ENCODE data around the gene DNAJC5G.

Gene DNAJC5G

DNA sequence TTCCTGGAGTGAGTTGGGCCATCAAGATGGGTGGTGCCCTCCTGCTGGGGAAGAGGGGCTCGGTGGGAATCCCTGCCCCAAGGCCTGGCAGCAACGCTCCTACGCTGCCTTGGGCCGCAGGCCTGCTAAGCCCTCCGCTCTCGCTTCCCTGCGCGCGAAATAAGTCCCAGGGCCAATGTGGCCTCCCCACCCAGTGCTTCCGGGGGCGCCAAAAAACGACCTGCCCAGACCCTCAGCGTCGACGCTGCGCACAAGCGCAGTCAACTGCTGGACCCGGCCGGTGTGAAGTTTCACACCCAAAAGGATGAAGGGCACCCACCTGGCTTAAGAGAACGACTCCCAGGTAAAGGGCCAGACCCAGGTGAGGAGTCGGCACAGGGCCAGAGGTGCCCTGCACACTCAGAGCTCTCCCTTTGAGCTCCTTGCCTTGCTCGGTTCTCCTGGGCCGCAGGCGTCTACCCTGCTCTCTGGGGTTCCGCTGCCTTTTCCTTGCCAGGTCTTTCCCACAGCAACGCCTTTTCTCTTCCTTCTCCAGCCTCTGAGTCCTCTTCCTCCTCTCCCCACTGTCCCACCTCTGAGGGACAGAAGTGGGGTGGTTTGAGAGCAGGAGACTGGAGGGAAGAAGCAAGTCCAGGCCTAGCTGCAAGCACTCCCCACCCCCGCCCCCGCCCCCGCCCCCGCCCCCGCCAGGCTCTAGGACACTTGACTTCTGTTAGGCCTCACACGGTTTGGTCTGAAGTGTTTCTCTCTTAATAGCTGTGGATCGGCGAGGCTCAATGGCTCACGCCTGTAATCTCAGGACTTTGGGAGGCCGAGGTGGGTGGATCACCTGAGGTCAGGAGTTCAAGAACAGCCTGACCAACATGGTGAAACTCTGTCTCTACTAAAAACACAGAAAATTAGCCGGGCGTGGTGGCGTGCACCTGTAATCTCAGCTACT is at the start of gene DNAJC5G:
TSS of gene DNAJC5G (plus strand) at position 223 of the 940 bp plus-strand sequence. CDS start 1,296 bp downstream, outside the sequence.
- DNase-seq (ENCODE audit: low read depth in 3 of 3), result no peak

- no peak for DNase-seq (ENCODE audit: low read depth in 3 of 3)
Measured at GRCh38 chr2:27225526-27225925, 49.7 kb upstream of the DNAJC5G start.

DNA sequence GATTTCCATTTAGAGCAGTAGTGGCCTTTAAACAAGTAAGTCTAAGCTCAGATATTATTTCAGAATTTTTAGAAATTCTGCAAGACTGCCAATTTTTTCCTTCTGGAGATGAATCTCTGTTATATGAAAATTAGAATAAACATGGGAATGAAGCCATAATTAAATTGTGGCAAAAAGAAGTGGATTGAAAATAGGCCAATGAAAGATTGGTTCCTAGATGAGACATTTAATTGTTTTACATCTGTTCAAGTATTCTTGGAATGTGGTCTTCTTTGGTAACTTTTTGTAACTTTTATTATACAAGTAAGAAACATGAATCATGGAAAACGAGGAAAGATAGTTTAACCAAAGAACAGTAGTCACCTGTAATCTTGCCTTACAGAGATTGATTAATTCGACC is 47.7 kb upstream of the DNAJC5G start:
- DNase-seq (ENCODE audit: low read depth in 3 of 3), result no peak

- DNase-seq (ENCODE audit: low read depth in 3 of 3), result no peak
Measured at GRCh38 chr2:27231921-27232320, 43.3 kb upstream of the DNAJC5G start.

DNA sequence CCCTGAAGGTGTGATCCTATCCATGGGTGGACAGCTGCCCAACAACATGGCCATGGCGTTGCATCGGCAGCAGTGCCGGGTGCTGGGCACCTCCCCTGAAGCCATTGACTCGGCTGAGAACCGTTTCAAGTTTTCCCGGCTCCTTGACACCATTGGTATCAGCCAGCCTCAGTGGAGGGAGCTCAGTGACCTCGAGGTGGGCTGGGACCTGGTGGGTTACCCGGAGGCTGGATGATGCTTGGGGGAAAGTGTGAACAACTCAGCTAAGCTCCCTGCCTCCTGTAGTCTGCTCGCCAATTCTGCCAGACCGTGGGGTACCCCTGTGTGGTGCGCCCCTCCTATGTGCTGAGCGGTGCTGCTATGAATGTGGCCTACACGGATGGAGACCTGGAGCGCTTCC is 41.9 kb upstream of the DNAJC5G start:
- DNase-seq (ENCODE audit: low read depth in 3 of 3), result no peak

DNA sequence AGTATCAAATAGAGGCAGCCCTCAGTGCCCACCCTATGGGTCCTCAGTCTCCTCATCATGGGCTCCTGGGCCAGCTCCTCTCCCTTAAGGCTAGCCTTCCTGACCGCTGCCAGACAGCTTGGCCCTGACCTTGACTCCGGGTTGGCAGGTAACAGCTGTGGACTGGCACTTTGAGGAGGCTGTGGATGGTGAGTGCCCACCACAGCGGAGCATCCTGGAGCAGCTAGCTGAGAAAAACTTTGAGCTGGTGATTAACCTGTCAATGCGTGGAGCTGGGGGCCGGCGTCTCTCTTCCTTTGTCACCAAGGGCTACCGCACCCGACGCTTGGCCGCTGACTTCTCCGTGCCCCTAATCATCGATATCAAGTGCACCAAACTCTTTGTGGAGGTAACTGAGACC is 39.1 kb upstream of the DNAJC5G start:
- no peak for DNase-seq (ENCODE audit: low read depth in 3 of 3)

GRCh38 chr2:27236626-27237025 is 38.6 kb upstream of the DNAJC5G start:
- DNase-seq (ENCODE audit: low read depth in 3 of 3), result no peak

DNA sequence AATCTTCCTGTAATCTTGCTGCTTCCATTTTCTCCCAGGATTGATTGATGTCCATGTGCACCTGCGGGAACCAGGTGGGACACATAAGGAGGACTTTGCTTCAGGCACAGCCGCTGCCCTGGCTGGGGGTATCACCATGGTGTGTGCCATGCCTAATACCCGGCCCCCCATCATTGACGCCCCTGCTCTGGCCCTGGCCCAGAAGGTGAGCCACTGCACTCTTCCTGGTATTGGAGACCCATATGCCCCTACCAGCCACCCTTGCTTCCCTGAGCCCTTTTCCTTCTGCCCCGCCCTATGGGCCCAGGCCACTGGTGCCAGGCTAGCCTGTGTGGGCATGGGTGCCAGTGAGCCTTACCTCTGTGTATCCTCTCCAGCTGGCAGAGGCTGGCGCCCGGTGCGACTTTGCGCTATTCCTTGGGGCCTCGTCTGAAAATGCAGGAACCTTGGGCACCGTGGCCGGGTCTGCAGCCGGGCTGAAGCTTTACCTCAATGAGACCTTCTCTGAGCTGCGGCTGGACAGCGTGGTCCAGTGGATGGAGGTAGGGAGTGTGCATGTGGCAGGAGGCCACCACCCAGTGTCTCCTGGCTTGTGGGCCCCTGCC is 37.8 kb upstream of the DNAJC5G start:
- DNase-seq (ENCODE audit: low read depth in 3 of 3), result no peak

DNA sequence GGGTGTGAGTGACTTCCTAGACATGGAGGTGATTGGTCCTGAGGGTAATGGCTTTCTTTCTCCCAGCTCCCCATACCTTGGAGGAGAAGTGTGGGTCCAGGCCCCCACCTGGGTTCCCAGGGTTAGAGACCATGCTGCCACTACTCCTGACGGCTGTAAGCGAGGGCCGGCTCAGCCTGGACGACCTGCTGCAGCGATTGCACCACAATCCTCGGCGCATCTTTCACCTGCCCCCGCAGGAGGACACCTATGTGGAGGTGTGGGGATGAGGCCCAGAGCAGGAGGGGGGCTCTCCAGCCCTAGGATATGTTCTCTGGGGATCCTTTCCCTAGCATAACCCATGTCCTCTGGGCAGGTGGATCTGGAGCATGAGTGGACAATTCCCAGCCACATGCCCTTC is 36.3 kb upstream of the DNAJC5G start:
- DNase-seq (ENCODE audit: low read depth in 3 of 3), result no peak

- DNase-seq (ENCODE audit: low read depth in 3 of 3), result no peak
Measured at GRCh38 chr2:27240406-27240805, 34.8 kb upstream of the DNAJC5G start.

DNA sequence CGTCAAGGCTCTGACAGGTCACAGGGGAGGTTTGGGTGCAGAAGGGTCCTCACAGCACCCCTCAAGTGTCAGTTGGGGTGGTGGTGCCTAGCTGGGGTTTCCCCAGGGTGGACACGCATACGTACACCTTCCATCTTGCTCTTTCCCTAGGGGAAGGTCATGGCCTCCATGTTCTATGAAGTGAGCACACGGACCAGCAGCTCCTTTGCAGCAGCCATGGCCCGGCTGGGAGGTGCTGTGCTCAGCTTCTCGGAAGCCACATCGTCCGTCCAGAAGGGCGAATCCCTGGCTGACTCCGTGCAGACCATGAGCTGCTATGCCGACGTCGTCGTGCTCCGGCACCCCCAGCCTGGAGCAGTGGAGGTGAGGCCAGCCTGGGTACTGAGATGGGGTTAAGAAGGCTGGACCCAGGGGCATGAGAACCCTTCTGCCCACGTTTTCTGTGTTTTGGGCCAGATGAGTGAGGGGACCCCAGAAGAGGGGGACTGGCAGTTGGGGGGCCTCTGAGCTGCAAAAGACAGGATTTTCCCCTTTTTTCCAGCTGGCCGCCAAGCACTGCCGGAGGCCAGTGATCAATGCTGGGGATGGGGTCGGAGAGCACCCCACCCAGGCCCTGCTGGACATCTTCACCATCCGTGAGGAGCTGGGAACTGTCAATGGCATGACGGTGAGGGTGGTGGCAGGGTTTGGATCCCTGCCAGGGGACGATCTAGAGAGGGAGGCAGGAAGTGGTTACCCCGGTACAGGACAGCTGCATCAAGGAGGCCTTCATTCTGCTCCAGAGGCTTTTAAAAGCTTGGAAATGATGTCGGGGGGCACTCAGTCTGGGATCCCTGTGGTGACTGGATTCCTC is 33.2 kb upstream of the DNAJC5G start:
- no peak for DNase-seq (ENCODE audit: low read depth in 3 of 3)

DNA sequence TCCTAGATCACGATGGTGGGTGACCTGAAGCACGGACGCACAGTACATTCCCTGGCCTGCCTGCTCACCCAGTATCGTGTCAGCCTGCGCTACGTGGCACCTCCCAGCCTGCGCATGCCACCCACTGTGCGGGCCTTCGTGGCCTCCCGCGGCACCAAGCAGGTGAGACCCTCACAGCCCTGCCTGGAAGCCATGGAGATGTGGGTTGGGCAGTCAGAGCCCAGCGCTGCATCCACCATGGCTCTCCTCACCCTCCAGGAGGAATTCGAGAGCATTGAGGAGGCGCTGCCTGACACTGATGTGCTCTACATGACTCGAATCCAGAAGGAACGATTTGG is 32.6 kb upstream of the DNAJC5G start:
- no peak for DNase-seq (ENCODE audit: low read depth in 3 of 3)

DNA sequence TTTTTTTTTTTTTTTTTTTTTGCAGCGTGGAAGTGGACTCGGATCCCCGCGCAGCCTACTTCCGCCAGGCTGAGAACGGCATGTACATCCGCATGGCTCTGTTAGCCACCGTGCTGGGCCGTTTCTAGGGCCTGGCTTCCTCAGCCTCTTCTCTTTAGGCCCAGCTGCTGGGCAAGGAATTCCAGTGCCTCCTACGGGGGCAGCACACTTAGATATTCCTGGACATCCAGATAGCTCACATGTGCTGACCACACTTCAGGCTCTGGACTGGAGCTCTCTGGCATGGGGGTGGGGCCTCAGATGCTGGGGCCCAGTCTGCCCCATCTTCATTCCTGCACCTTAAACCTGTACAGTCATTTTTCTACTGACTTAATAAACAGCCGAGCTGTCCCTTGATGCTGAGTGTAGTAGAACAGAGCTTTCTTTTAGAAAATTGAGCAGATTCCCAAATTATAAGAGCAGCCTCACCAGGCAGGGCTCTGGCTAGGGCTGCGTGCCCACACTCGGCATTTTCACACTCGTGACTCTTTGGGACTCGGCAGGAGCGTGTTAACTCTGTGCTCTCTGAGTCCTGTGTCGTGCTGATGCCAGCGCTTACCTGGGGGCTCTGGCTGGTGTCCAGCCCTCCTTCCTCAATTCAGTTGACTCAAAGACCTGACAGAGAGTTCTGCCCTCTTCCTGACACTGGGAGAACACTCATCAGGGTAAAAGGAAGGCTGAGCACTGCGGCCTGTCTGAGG is 31.7 kb upstream of the DNAJC5G start:
- DNase-seq (ENCODE audit: low read depth in 3 of 3), result no peak

- no peak for DNase-seq (ENCODE audit: low read depth in 3 of 3)
Measured at GRCh38 chr2:27245116-27245515, 30.1 kb upstream of the DNAJC5G start.

DNA sequence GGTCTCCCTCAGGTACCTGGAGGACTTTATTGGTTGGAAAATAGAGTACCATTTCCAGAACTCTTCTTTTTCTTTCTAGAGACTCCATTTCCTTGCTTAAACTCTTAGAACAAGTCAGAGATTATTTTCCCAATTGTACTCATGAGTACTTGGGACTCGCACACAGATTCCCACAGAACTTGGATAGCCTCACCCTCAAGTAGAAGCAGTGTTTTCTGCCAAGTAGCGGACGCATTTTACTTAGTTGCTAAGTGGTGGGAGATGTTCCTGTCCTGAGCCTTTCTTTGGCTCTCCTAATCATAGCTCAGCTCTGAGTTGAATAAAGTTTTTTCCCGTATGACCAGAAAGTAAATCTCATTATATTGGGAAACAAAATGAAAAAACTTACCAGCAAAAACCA is 29.6 kb upstream of the DNAJC5G start:
- no peak for DNase-seq (ENCODE audit: low read depth in 3 of 3)

GRCh38 chr2:27247893-27248292 is 27.3 kb upstream of the DNAJC5G start:
- DNase-seq (ENCODE audit: low read depth in 3 of 3), result no peak

- no peak for DNase-seq (ENCODE audit: low read depth in 3 of 3)
Measured at GRCh38 chr2:27249159-27249890, 25.9 kb upstream of the DNAJC5G start.

DNA sequence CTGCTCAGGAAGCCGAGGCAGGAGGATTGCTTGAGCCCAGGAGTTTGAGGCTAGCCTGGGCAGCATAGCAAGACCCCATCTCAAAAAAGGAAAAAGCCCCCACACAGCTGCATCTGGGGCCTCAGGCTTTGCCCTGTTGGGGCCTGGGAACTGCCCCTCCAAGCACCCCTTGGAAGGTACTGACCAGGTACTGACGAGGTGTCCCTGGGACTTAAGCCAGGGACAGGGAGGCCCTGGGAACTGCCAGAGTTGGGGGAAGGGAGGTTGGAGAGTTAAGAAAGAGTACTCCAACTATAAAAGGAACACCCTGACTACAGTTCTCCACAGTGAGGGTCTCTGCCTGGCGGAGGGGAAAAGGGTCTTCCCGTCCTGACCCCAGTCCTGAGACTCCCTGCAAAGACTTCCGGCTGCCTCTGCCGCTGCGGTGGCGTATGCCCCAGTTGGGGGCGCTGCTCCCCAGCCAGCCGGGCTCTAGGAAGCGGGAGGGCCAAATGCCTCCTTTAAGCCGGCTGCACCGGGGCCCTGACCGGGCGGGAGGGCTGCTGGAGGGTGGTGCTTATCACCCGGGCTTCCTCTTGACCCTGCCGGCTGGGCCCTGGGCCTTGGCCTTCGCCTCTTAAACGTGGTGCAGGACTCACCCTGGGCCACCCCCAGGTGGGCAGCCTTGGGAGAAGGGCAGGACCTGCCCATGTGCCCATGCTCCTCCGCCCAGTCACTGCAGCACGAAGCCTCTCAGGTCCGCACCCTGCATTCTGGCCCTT is 25.2 kb upstream of the DNAJC5G start:
- peak in 2 of 3 experiments; percentile 12 to 59 for DNase-seq (ENCODE audit: low read depth in 3 of 3)

- DNase-seq (ENCODE audit: low read depth in 3 of 3), result no peak
Measured at GRCh38 chr2:27250652-27251379, 24.4 kb upstream of the DNAJC5G start.

DNA sequence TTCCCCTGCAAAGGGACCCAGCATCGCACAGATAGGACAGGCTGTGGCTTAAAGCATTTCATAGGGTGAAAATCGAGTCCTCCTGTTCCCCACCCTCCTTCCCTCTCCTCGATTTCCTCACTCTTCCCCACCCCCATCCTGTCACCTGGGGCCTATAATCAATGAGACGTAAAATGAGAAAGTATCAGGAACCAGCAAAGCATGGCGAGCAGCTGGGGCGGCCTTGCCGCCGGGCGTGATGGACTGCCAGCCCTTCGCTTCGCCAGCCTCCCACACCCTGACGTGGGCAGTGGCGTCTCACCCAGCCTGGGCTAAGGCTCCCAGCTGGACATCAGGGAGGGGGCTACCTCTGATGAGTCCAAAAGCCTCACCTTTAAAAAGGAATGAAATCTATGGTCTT is 23.5 kb upstream of the DNAJC5G start:
- no peak for DNase-seq (ENCODE audit: low read depth in 3 of 3)

Data from stimulated activated CD4-positive, alpha-beta T cell treated with anti-CD3 and anti-CD28 coated beads, TNF-alpha, amount 100 ng/mL, for 24 hours (primary cell).